Inflammatory macrophage treated with lipopolysaccharide for 1 hour (primary cell): Measurements from ENCODE around the gene SENP1.
"Not testable (repeated sequence)": the region's sequence is repeated elsewhere in the genome, so short reads cannot be mapped to it uniquely, and the experiment has no call there.

ENCODE experiments used
- DNase-seq, 2 donors: peaks; one replicate each; pipeline ENCODE4 v3.0.0-alpha.2; 2020 to 2022

Gene SENP1

DNA sequence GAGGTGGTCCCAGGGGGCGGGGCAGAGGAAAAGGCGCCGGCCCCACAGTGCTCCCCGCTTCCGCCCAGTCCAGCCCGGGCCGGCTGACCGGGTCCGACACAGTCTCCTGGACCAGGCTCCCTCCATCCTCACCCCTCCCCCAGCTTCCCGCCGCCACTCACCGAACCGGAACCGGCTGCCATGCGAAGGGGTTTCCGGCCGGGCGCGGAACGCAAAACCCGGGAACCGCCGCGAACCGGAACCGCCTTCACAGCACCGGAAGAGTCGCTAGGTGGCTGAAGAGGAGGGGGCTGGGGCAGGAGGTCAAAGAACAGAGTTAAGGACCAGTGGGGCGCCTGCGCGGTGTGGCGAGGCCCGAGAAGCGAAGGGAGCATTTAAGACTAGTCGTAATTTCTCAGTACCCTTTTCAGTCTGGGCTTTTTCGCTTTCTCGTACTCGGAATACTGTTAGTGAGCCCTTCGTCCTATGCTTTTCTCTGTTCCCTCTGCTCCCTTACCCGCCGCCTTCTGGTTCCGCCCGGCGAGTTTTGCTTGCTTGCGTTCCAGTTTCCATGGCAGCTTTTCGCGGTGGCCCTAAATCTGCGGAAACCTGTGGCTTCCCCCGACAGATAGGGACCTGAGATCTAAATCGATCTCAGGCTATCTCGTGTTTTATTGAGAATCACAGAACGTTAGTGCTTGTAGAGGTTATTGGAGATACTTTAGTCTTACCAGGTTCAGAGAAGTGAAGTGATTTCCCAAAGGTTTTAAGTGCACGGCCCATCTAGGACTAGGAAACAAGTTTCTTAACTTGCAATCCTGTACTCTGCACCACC lies at the start of gene SENP1:
SENP1 (minus strand) TSS at position 213 of the 814 bp plus-strand sequence. CDS start 4,607 bp downstream, outside the sequence.
- peak; percentile 72 to 88 for DNase-seq

DNA sequence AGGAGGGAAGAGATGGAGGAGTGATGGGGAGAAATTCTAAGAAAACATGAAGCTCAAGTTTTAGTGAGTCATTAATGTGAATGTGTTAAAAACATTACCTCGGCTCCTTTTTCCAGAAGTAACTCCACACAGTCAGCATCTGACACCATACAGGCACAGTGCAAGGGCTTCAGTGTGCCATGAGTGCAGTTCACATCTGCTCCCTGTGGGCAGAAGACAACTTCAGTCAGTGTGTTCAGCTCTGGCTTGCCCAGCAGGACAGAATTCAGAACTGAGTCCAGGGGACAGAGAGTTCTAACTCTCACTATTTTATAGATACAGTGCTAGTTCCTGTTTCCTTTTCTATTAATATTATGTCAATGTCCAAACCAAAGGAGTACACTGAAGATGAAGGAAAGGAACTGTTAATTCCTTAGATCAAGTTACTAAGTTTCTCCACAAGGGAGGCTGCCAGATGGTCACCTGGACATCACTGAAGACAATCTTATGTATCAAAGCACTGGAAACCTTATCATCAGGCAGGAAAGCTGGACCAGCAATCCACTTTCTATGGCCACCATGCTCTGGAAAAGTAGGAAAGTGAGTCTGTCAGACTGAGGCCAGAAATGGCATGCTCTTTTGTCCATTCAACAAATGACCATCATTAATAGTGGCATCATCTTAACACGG lies 45.4 kb upstream of the SENP1 start:
- DNase-seq: no peak

DNA sequence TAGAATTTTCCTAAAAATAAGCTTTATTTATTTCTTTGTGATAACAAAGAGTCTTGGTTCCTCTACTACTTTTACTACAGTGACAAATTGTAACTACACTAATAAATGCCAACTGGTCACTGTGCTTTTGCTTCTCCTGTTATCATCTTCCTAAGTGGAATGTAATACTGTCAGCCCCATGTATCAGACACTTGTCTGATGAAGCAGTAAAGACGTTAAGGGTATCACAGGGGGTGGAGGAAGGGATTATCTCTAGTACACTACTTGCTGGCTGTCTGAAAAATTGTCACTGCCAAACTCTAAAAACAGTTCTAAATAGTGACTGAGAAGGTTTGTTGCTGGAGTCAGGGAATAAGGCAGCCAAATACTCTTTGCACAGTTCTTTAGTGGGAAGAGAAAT lies 40.1 kb upstream of the SENP1 start:
- no peak for DNase-seq

DNA sequence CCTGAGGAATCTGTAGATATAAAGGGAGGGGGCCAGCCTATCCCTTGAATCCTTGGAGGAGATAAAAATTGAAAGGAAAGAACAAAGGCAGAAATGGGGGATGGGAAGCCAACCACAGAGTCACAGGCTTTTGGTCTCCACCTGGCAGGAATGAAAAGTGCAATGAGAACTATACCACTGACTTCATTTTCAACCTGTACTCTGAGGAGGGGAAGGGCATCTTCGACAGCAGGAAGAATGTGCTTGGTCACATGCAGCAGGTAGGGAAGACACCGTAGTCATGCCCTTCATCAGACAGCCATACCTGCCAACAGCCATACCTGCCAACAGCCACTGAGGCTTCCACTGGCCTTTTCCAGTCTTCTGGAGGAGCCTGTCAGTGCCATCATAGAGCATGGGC lies 38.0 kb upstream of the SENP1 start:
- DNase-seq: no peak

DNA sequence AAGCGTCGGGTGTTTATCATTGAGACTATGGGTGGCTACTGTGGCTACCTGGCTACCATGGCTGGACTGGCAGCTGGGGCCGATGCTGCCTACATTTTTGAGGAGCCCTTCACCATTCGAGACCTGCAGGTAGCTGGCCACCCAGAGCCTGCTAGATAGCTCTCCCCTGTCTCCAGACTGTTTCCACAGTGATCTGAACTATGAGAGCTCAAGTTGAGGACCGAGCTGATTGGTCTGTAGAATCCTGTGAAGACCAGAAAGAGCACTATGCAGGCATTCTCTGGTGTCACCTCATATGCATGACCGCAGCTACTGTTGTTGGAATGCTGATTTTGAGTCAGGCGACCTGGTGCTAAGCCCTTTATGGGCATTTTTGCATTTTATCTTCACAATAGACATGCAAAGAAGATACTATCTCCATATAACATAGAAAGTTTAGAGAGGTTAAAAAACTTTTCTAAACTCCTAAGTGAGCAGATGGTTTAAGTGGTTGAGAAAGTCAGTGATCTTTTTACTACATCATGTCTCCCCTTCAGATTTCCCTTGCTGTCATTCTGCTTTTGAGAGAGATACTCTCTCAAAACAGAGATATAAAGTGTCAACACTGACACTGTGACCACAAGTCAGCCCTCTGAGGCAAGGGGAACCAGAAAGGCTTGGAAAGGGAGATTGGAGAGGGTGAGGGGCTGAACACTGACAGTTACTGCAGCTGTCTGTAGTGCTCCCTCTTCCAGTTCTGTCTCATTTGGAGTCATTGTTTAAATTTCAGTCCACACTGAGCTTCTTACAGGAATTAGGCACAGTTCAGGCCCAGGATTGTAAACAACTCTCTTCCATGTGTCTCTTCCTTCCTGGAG lies 37.2 kb upstream of the SENP1 start:
- no peak for DNase-seq

DNA sequence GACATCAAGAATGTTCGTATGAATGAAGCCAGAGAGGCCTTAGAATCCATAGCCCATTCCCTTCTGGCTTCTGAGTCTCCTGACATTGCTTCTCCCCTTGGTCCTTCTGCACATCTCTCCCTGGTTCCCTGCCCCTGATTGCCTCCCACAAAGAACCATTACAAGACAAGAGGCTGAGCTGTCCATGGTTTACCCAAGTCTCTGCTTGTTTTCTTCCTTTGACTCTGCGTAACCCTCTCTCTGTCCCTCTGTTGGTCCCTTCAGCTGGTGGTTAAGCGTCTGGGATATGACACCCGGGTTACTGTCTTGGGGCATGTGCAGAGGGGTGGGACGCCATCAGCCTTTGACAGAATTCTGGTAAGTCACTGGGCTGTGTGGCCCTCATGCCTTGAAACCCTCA lies 29.1 kb upstream of the SENP1 start:
- no peak for DNase-seq

DNA sequence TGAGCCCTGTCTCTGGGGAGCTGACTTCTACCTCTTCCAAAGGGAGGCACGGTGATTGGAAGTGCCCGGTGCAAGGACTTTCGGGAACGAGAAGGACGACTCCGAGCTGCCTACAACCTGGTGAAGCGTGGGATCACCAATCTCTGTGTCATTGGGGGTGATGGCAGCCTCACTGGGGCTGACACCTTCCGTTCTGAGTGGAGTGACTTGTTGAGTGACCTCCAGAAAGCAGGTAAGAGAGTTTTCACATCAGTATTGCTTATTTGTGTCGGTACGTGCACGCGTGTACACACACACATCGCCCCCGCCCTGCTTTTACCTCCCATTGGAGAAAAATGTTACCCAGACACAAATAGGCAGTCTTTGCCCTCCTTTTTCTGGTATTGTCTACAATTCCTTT lies 26.9 kb upstream of the SENP1 start:
- DNase-seq: no peak

DNA sequence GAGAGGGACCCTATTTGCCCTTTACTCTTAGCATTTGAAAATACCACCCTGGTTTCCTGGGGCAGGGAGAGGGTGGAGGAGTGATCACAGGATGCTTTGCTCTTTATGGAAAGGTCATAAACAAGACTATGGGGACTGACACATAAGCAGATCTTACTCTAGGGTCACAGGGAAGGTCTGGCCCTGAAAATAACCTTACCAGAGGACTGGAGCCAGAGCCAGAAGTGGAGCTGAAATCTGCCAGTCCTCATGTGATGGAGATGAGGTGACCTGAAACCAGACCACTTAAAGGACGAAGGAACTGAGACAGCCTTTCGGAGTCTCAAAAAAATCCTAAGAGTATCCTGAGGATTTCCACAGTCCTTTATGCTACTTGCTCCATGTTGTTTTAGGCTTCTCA lies 25.6 kb upstream of the SENP1 start:
- DNase-seq: no peak

DNA sequence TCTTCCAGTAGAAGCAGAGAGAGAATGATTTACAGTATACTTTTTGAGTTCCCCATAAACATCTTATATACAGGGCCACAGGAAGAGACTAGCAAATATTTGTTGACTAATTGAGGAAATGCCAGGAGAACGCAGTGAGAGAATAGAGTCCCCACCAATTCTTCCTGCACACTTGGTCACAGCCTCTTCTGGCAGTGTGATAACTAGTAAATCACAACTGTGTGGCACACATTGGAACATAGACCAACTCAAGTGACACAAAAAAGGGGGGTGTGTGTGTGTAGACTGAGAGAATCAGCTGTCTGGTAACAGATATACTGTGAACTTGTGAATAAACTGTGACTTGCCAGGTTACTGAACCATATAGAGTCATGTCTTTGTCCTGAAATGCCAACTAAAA lies 23.5 kb upstream of the SENP1 start:
- no peak for DNase-seq

DNA sequence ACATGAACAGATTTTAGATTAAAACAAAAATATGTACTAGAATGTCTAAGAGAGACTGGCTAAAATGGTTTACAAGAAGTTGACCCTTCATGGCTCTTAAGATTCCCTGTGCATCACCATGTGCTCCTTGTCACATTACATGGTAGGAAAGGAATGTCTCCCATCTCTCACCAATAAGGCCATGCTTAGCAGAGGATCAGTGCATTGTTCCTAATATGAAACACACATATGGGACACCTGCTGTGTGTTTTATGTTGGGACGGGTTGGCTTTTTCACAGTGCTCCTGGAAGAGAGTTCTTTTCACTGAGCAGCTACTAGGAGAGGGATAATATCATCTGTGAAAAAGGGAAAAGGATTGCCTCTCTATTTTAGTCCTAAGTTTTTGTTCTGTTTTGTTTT lies 22.9 kb upstream of the SENP1 start:
- DNase-seq: no peak

DNA sequence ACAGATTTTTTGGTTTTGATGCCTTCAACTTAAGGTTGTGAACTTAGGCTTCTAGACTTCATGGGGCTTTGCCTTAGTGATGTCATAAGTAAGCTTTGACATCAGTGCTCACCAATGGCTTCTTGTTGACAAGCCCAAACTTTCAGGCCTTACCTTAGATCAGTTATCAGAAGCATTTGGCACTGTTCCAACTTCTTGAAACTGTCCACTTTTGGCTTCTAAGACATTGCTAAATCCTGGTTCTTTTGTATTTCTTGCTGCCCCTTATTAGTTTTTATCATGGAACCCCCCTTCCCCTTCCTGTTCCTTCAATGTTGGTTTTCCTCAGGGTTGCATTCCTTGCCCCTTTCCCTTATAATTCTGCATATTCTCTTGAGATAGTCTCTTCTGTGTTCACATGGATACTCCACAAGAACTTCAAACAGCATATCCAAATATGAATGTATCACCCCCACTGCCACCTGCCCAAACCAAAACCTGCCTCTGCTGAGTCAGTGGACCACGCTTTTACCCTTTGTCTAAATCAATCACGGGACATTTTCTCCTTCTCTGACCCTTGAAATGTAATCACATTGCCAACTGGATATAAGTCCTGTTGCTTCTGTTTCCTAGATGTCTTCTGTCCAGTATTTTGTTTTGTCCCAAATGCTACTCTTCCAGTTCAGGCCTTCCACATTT lies 21.2 kb upstream of the SENP1 start:
- no peak for DNase-seq

DNA sequence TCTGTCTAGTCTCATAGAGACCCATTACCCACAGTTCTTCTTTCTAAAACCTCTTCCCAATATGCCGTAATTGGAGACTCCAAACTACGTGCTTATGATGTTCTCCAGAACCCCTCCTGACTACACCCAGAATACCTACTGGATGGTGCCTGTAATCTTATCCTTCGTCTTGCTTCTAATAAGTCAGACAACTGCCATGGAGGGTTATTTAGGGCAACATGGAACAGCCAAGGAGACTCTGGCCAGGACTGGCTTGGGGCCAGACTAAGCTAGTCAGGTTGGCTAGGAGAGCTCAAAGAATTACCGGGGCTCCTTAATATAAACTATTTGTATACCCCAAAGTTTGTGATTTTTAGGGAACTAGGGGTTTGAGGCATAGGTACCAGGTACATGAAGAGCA lies 20.1 kb upstream of the SENP1 start:
- DNase-seq: no peak

DNA sequence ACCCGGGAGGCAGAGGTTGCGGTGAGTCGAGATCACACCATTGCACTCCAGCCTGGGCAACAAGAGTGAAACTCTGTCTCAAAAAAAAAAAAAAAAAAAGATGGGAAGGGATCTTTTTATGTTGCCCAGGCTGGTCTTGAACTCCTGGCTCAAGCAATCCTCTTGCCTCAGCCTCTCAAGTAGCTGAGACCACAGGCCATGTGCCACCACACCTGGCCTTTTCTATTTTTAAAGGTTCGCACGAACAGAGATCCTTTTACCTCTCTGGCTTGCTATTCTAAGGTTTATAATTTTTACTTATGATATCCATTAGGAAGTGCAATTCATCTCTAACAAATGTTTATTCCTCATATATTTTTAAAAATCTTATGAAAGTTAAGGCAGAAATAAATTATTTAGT lies 19.7 kb upstream of the SENP1 start:
- DNase-seq: not testable (repeated sequence)

DNA sequence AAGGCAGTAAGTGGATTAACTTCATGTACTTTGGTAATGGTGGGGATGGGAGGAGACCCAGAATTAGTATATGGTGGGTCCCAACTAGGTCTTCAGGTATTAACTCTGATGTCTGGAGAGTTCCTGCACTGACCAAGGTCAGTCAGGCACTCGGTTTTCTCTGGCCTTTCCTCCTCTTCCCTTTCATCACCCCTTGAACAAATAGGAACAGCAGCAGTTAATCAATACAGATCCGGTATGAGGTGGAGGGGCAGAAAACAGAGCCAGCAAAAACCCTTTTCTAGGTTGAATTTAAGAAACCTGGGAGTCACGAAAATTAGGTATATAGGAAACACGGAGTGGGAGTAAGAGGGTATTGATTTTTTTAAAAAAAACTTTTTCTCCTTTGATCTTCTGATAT lies 17.3 kb upstream of the SENP1 start:
- no peak for DNase-seq

DNA sequence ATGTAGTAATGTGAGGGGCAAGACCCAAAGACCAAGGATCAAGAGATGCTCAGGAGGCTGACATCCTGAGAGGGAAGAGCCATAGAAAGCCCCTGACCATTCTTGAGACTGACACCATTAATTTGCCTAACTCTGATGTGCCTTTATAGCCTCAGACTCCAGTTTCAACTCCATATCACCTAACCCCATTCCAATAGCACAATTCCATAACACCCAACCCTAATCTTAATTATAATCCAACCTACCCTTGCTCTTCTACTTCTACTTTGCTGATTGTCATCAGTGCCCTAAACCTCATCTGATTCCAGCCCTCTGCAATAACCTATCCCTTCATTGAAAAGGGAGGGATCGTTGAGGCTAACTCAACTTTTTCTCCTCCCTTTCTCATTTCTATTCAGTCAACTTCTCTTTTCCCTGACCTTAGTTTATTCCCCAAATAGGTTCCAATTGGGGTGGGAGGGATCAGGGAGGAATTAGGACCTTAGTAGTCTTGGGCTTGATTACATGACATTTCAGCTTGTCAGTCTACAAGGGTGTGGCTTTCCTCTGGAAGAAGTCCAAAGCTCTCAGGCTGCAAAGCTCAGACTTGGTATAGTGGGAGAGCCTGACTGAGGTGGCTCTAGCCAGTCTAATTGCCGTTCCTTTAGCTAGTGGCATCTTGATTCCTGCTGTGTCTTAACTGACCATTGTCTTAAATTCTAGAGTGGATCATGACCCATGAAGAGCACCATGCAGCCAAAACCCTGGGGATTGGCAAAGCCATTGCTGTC lies 16.4 kb upstream of the SENP1 start:
- no peak for DNase-seq

DNA sequence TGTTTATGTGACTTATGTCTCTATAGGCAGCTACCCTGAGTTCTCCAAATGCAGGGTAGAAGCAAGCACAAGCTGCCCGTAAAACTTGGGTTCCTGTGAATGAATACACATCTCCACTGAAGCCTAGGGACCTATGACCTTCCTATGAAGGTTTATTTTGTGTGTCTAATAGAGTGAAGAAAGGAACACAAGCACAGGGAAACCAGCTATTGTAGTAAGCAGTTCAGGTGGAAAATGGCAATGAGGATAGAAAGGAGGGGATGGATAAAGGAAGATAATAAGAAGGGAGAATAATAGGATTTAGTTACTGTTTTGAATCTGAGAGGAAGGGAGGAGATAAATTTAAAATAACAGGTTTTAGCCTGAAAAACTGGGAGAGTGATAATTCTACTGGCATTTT lies 15.6 kb upstream of the SENP1 start:
- DNase-seq: no peak

DNA sequence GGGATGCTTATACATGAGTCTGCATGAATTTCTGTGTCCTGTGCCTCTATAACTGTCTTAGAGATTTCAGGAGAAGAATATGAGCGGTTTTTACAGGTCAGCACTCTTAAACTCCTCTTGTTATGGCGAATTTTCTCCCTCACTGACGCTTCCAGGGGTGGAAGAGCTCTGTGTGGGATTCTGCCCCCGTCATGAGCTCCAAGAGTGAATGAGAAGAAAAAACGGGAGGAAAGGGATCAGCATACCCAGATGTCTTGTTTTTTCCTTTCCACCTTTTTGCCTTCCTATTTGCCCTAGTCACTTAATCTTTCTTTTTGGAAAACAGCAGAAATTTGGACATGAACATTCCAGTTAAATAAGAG lies 13.9 kb upstream of the SENP1 start:
- no peak for DNase-seq

DNA sequence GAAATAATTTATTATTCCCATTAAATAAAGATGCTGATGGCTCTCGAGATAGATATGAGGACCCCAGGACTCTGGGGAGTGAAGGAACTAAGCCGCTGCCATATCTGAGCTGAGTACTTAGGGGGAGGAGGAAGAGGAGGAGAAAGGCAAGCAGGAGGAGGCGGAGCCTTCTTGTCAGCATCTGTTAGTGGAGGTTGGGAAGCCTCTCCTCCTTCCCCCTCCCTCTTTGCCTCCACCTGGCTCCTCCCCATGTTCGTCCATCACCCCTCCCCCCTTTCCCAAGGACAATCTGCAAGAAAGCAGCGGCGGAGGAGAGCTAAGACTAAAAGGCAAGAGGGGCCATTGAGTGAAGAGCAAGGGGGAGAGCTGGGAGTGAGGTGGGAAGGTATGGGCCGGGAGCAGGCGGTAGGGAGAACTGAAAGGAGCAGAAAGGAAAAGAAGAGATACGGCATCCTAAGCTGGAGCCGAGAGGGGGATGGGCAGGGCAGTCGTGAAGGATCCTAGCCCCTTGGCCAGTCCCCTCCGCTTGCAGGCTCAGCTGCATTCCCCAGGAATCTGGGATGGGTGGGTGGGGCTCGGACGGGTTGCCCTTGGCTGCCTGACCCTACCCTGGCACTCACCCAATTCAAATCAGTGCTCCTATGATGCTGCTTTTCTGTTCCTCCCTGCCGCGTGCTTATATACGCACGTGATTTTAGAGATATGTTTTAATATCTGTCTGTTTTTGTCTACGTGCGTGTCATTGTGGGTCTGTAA lies 13.4 kb upstream of the SENP1 start, which contains the start of gene PFKM:
PFKM (plus strand) TSS at position 287 of the 756 bp plus-strand sequence. CDS start 3,411 bp downstream, outside the sequence.
- peak; percentile 52 to 63 for DNase-seq

DNA sequence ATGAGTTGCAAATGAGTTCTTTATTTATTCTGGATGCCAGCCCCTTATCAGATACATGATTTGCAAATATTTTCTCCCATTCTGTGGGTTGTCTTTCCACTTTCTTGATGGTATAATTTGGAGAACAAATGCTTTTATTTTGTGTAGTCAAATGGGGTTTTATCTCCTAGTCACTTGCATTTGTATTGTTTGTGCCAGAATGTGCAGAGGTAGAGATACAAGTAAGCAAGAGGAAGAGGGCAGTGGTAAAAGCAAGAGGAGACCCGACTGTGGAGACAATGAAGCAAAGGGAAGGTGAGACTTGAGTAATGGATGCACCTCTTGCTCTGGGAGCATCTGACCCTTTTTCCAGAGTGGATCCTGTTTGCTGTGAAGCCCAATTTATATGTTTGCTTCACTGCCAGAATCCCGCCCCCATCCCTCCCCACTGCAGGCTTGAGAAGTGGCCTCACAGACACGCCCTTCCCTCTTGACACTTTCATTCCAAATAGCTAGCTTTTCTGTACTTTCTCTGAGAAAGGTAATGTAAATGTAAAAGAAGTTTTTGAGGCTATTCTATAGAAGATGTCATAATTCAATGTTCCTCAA lies 12.5 kb upstream of the SENP1 start:
- no peak for DNase-seq

DNA sequence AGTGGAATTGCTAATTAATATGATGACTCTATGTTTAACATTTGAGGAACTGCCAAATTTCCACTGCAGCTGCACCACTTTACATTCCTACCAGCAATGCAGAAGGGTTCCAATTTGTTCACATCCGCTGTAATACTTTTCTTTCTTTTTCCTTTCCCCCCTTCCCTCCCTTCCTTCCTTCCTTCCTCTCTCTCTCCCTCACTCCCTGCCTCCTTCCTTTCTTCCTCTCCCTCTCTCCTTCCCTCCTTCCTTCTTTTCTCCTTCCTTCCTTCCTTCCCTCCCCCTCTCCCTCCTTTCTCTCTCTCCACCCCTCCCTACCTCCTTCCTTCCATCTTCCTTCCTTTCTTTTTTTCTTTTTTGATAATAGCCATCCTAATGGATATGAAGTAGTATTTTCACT lies 10.1 kb upstream of the SENP1 start:
- DNase-seq: no peak

DNA sequence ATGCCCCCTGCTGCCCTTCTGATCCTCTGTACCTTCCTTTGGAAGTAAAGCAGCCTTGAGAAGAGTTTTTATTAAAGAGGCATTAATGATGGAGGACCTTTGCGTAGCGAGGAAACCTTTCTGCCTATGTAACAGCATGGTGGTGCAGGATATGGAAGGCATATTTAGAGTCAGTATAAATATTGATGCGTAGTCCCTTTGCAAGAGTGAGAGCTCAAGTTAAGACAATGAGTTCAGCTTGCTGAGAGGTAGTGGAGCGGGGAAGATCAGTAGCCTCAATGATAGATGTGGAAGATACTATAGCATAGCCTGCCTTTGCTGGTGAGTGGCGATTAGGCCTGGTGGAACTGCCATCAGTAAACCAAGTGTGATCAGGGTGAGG lies 5.4 kb upstream of the SENP1 start:
- DNase-seq: not testable (repeated sequence)
